HG03432 (cell line): ENCODE results near the gene SPINT1.

Experiments
- ATAC-seq: cut with Tn5 transposase; IDR thresholded peaks from one replicate; pipeline ENCODE4 v1.9.1; 2021; ENCODE audit warnings: mild to moderate bottlenecking, moderate library complexity; ENCODE audit not compliant: unreplicated experiment

The SPINT1 gene

DNA sequence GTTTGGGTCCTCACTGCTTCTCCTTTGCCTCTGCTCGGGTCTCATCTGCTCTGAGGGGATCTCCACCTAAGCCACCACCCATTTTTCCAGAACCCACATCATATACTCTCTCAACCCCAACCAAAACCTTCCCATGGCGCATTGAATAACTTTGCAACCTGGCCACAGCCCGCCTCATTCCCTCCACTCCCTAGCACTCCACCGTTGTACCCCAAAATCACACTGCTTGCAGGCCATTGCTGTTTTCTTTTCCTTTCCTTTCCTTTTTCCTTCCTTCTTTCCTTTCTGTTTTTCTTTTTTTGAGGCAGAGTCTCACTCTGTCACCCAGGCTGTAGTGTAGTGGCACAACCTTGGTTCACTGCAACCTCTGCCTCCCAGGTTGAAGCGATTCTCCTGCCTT, 47.3 kb downstream of the SPINT1 start:
- no peak for ATAC-seq

DNA sequence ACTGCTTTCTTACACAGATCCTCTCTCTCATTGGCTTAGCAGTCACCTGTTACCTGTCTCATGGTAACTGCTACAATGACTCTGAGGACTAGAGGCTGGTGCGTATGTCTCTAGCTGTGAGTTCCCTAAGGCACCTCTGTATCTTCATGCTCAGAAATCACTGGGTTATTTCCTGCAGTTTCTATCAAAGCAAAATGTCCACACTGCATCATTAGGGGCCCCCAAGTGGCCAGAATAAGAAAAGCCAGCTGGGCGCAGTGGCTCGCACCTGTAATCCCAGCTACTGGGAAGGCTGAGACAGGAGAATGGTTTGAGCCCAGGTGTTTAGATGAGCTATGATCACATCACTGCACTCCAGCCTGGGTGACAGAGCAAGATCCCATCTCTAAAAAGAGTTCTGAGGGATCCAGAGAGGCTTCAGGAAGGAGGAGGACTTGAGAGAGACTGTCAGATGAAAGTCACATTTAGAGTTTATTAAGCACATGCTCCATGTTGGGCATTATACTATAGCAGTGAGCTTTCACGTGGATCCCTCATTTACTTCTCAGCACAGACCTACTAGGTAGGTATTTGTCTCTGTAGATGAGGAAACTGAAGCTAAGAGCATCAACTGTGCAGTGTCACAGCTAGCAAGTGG, 48.1 kb downstream of the SPINT1 start:
- no peak for ATAC-seq

DNA sequence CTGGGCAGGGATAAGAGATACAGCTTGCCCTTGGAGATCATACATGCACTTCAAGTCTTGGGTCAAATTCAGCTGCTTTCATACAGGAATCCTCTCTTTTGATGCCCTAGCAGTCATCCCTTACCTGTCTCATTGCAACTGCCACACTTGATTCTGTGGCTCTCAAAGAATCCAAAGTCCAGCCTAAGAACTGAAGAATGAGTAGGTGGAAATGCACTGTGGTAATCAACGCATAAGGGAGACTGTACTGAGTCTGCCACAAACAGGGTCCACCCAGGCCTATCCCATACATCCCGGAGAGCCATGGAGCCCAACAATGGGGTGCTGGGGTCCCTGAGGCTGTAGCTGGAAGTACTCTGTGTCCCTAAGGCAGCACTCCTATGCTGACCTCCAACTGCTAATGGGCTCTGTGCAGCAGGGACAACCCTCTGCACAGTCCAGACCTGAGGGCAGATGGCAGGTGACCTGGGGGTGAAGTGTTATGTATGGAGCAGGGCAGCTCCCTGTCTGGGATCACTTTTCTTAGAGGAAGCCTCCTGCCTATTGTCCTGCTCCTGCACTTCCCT, 48.7 kb downstream of the SPINT1 start:
- ATAC-seq: no peak

DNA sequence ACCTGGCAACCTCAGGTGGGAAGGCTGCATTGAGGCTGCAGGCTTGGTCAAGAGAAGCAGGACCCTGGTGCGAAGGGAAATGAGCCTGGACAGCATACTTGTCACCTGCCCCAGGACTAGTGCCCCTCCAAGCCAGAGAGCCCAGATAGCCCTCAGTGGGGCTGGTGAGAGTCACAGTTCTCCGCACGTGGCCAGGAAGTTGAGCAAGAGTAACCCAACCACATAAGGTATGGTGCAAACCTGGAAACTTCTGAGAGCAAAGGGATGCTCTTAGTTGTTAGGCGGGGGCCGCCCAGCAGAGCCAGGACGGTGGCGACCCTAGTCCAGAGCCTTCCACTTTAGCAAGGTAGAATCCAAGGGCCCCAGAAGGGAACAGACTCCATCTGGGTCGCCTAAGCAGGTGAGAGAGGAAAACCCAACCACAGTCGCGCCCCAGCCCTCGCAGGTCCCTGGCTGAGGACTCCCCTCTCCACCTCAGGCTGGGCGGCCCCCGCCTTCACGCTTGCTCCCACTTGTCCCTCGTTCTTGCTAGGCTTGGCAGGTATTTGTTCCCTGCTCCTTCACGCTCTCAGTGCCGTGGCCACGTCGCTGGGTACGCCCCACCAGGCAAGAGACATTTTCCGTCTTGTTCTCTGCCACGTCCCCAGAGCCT, 49.3 kb downstream of the SPINT1 start:
- no peak for ATAC-seq

DNA sequence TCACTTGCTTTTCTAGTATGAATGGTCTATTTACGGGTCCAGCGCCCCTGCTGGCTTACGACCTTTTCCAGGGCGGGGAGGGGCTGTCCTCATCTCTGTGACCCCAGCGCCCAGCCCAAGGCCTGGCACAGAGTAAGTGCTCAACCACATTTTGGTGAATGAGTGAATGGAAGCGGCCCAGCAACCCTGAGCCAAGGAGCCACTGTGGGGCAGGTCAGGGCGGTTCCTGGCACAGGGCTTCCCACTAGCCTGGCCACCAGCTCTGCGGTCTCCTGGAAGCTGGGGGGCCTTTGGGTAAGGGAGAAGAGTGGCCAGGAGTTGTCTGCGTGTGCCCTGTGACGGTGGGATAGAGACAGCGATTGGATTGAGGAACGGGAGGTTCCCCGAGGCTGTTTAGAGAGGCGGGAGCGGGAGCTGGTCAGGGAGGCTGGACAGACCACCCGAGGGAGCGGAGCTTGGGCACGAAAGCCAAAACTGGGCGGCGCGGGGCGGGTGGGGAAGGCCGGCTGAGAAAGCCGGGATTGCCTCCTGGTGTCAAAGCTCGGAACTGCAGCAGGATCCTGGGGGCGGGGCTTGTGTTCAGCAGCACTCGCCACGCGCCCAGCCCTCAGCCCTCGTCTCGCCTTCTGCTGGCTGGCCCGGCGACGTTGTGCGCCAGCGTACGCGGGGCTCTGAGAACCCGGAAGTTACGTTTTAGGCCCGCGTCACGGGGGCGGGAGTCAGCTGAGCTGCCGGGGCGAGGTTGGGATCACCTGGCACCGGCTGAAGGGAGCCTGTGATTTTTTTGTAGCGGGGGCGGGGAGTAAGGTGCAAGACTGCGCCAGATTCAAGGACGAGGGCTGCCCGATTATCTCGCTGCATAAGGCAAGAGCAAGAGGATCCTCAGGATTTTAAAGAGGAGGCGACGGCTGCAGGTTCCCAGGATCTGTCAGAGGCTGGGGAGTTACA, 50.2 kb downstream of the SPINT1 start, which contains the start of gene VPS18:
VPS18 (plus strand) TSS at position 718 of the 948 bp plus-strand sequence. CDS start 319 bp downstream, outside the sequence.
- peak; percentile 91 for ATAC-seq

DNA sequence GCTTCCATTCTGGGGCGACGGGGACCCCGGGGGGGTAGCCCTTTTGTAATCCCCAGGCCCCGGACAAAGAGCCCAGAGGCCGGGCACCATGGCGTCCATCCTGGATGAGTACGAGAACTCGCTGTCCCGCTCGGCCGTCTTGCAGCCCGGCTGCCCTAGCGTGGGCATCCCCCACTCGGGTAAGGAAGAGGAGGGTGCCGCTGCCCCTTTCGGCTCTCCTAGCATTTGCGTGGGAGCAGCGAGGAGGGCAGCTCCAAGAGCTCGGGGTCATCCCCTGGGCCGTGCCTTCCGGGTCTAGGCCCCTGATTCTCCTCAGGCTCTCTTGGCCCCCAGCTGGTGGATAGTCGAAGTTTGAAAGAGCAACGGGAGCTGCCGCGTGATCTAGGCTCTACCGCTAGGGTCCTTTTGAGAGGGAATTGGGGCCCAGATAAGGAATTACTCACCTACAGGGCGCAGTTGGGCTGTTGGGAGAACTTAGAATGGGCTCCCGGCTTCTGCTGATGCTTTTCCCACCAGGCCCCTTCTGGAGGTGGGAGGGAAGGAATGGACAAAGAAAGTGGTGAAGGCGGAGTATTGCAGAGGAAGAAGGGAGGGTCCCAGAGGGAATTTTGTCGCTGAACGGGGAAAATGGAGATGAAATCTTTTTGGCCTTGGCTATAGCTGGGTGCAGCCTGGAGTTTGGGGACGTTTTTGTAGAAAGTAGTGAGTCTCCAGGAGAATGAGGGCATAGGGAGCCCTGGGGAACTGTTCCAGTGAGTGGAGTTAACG, 51.0 kb downstream of the SPINT1 start:
- ATAC-seq: peak; percentile 41

DNA sequence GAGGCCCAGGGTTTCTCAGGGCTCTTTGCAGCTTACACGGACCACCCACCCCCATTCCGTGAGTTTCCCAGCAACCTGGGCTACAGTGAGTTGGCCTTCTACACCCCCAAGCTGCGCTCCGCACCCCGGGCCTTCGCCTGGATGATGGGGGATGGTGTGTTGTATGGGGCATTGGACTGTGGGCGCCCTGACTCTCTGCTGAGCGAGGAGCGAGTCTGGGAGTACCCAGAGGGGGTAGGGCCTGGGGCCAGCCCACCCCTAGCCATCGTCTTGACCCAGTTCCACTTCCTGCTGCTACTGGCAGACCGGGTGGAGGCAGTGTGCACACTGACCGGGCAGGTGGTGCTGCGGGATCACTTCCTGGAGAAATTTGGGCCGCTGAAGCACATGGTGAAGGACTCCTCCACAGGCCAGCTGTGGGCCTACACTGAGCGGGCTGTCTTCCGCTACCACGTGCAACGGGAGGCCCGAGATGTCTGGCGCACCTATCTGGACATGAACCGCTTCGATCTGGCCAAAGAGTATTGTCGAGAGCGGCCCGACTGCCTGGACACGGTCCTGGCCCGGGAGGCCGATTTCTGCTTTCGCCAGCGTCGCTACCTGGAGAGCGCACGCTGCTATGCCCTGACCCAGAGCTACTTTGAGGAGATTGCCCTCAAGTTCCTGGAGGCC, 55.8 kb downstream of the SPINT1 start:
- ATAC-seq: no peak

DNA sequence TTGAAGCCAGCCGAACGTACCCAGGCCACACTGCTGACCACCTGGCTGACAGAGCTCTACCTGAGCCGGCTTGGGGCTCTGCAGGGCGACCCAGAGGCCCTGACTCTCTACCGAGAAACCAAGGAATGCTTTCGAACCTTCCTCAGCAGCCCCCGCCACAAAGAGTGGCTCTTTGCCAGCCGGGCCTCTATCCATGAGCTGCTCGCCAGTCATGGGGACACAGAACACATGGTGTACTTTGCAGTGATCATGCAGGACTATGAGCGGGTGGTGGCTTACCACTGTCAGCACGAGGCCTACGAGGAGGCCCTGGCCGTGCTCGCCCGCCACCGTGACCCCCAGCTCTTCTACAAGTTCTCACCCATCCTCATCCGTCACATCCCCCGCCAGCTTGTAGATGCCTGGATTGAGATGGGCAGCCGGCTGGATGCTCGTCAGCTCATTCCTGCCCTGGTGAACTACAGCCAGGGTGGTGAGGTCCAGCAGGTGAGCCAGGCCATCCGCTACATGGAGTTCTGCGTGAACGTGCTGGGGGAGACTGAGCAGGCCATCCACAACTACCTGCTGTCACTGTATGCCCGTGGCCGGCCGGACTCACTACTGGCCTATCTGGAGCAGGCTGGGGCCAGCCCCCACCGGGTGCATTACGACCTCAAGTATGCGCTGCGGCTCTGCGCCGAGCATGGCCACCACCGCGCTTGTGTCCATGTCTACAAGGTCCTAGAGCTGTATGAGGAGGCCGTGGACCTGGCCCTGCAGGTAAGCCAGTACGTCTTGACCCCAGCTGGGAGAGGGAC, 56.6 kb downstream of the SPINT1 start:
- no peak for ATAC-seq

DNA sequence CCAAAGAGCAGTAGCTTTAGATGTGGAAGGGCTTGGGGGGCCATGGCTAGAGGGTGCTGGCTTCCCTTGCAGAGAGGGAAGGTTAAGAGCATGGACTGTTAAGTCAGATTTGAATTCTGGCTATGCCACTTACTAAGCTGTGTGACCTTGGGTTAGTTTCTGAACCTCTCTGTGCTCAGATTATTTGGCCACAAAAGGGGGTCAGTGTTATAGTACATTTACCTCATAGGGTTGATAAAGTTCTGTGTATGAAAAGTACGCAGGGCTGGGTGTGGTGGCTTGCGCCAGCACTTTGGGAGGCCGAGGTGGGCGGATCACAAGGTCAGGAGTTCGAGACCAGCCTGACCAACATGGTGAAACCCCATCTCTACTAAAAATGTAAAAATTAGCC, 57.2 kb downstream of the SPINT1 start:
- ATAC-seq: no peak

DNA sequence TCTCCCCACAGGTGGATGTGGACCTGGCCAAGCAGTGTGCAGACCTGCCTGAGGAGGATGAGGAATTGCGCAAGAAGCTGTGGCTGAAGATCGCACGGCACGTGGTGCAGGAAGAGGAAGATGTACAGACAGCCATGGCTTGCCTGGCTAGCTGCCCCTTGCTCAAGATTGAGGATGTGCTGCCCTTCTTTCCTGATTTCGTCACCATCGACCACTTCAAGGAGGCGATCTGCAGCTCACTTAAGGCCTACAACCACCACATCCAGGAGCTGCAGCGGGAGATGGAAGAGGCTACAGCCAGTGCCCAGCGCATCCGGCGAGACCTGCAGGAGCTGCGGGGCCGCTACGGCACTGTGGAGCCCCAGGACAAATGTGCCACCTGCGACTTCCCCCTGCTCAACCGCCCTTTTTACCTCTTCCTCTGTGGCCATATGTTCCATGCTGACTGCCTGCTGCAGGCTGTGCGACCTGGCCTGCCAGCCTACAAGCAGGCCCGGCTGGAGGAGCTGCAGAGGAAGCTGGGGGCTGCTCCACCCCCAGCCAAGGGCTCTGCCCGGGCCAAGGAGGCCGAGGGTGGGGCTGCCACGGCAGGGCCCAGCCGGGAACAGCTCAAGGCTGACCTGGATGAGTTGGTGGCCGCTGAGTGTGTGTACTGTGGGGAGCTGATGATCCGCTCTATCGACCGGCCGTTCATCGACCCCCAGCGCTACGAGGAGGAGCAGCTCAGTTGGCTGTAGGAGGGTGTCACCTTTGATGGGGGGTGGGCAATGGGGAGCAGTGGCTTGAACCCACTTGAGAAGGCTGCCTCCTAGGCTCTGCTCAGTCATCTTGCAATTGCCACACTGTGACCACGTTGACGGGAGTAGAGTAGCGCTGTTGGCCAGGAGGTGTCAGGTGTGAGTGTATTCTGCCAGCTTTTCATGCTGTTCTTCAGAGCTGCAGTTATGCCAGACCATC, 59.0 kb downstream of the SPINT1 start:
- ATAC-seq: no peak

DNA sequence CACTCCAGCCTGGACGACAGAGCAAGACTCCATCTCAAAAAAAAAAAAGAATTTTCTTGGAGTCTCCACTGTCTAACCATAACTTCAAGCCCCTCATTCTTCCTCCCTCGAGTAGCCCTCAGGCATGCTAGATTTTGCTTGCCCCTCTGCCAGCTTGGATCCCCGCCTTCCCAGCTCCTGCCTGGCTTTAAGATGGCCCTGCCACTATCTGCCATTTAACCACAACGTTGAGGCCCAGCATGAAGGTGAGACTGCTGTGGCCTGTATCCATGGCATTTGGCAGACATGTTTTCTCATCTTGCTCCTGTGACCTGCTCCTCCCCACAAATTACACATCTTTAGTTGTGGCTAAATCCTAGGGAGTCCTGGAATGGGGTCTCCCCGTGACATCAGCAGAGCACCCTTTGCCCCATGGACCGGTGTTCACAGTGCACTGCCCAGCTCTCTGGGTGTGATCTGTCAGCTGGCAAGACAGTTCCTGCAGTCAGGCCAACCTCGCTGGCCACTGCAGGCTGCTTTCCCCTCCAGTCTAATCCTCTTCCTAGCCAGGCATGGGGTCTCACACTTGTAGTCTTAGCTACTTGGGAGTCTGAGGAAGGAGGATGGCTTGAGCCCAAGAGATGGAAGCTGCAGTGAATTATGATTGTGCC, 60.8 kb downstream of the SPINT1 start:
- no peak for ATAC-seq

DNA sequence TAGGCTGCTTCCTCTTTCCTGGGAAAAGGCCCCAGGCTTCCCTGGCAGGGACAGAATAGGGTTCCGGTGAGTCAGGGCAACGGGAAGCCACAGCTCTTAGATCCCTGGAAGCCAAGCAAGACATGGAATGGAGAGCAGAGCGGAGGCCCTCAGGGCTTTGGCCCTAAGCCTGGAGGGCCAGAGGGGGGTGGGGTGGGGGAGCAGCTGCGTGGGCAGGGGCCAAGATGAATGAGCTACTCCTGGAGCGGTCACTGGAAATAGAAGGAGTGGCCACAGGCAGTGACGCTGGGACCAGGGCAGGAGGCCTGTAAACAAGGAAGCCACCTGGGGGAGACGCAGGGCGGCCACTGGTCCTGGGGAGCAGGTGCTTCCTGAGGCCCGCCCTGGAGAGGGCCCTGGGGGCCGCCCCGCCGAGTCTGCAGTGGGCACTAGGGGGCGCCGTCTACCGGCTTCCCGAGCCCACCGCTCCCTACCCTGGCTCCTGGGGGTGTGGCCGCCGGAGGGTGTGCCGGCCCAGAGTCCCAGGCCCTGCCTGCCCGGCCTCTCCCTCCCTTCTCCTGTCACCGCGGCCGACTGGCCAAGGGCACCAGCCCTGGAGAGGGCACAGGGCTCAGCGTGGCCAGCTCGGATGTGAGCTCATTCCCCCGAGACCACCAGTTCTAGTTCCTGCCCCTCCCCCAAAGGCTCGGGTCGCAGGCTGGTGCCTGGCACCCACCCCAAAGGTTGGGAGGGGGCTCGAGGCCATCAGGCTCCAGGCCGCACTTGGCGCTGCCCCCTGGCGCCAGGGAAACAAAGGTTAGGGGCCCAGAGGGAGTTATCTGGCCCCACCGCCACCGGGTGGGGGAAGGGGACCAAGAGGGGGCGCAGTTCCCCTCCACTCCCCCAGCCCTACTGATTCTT, 62.5 kb downstream of the SPINT1 start:
- ATAC-seq: peak; percentile 65

DNA sequence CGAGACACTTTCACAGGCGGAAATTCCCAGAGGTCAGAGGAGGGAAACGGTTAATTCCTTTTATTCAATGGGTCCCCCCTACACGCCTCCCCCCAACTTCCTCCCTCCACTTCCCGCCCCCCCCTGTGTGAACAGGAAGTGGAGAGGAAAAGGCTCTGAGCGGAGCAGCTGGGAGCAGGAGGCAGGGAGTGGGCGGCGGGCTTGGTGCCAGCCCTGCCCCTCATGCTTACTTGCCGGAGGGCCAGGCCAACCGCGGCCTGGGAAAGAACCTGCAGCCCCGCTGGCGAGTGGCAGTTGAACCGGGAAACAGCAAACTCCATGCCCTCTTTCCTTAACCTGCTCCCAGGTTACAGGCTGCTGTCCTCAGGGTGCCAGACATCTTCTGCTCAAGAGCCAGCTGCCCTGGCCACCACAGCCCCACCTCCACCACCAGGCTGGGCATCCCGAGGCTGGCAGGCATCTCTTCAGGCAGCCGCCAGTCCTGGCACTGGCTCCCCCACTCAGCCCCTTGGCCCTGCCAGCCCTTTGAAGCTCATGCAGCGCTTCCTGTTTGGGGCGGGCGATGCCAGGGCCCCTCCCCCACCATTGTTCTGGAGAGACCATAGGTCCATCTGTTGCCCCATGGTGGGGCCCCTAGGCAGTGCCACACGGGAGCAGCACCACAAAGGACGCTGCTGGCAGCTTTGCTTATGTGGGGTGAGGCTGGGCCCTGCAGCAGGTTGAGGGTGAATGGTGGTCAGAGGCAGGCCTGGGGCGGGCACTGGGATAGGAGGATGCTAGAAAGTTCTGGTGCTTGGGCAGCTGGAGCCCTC, 63.3 kb downstream of the SPINT1 start:
- peak; percentile 17 for ATAC-seq
